ENCODE measurements around the gene METTL25. TPM values are rescaled to one million over a fixed set of nuclear protein-coding genes. Genes with fewer than 3 reads are reported as not detected.

METTL25 gene
- total and polyA plus RNA-seq, 4 donors: 4.4 to 22.2 (median 9.2) TPM

GRCh38 chr12:82436354-82436753, 78.0 kb downstream of the METTL25 start:
- DNase-seq: no peak
- ATAC-seq (ENCODE audit: low FRiP score): no peak
- H3K36me3 ChIP-seq (ENCODE audit: control insufficient read depth in 1 of 2, insufficient read depth in 2 of 2, low read length in 1 of 2): no peaks in the 10 kb centered on the region
- intact Hi-C loops (cut with DNase I): no loop called here
- H3K9me3 ChIP-seq (ENCODE audit: control insufficient read depth, low read length): no peaks in the 10 kb centered on the region
- peaks cover 0 to 3% of the 10 kb centered on the region in 2 donors for H3K4me1 ChIP-seq (ENCODE audit: control insufficient read depth in 1 of 2, insufficient read depth in 2 of 2, low read length in 2 of 2)
- H3K4me3 ChIP-seq (ENCODE audit: low read length in 2 of 2): no peak overlapping the region
- no peaks in the 10 kb centered on the region for H3K27me3 ChIP-seq (ENCODE audit: control insufficient read depth in 1 of 2, insufficient read depth in 2 of 2, low read length in 1 of 2)
- 88 to 89% methylated on average over 1 of the region's 1 CpG for WGBS, 2 donors
- H3K27ac ChIP-seq (ENCODE audit: low read depth in 1 of 2, low read length in 2 of 2): no peak overlapping the region

GRCh38 chr12:82437744-82438143, 79.4 kb downstream of the METTL25 start:
- H3K27me3 ChIP-seq (ENCODE audit: control insufficient read depth in 1 of 2, insufficient read depth in 2 of 2, low read length in 1 of 2): no peaks in the 10 kb centered on the region
- H3K9me3 ChIP-seq (ENCODE audit: control insufficient read depth, low read length): no peaks in the 10 kb centered on the region
- WGBS, 2 donors: 70 to 80% methylated on average over 3 of the region's 3 CpGs
- intact Hi-C loops (cut with DNase I): no loop called here
- ATAC-seq (ENCODE audit: low FRiP score) (no peak), DNase-seq (no peak)
- H3K27ac ChIP-seq (ENCODE audit: low read depth in 1 of 2, low read length in 2 of 2): no peak overlapping the region
- no peak overlapping the region for H3K4me3 ChIP-seq (ENCODE audit: low read length in 2 of 2)
- peaks cover 0 to 3% of the 10 kb centered on the region in 2 donors for H3K36me3 ChIP-seq (ENCODE audit: control insufficient read depth in 1 of 2, insufficient read depth in 2 of 2, low read length in 1 of 2)
- peaks cover 0 to 3% of the 10 kb centered on the region in 2 donors for H3K4me1 ChIP-seq (ENCODE audit: control insufficient read depth in 1 of 2, insufficient read depth in 2 of 2, low read length in 2 of 2)

- ATAC-seq (ENCODE audit: low FRiP score) (no peak), DNase-seq (no peak)
- WGBS, 2 donors: 56 to 69% methylated on average over 4 of the region's 4 CpGs
- H3K36me3 ChIP-seq (ENCODE audit: control insufficient read depth in 1 of 2, insufficient read depth in 2 of 2, low read length in 1 of 2): peaks cover 0 to 3% of the 10 kb centered on the region in 2 donors
- intact Hi-C loops (cut with DNase I): no loop called here
- peaks cover 0 to 3% of the 10 kb centered on the region in 2 donors for H3K4me1 ChIP-seq (ENCODE audit: control insufficient read depth in 1 of 2, insufficient read depth in 2 of 2, low read length in 2 of 2)
- H3K27ac ChIP-seq (ENCODE audit: low read depth in 1 of 2, low read length in 2 of 2): no peak overlapping the region
- no peaks in the 10 kb centered on the region for H3K27me3 ChIP-seq (ENCODE audit: control insufficient read depth in 1 of 2, insufficient read depth in 2 of 2, low read length in 1 of 2)
- no peak overlapping the region for H3K4me3 ChIP-seq (ENCODE audit: low read length in 2 of 2)
- no peaks in the 10 kb centered on the region for H3K9me3 ChIP-seq (ENCODE audit: control insufficient read depth, low read length)
Observed at GRCh38 chr12:82438356-82438755, 80.0 kb downstream of the METTL25 start.

DNA sequence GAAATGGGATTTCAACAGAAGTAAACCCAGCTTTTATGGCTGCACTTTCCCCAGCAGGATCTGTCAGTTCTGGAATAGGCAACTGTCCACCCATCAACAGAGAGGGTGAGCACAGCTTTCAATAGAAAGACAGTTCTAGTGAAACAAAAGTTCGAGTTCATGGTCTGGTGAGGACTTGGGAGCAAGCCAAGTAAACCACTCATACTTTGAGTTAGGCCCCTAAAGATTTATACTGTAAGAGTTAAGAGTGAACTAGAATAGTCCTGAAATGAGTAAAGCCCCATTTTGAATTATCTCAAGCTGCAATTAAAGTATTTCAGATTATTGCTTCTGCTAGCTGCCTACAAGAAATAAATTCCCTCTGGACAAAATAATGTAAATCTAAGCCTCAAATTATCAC, 82.6 kb downstream of the METTL25 start:
- no peak overlapping the region for H3K4me3 ChIP-seq (ENCODE audit: low read length in 2 of 2)
- no peak overlapping the region for H3K27ac ChIP-seq (ENCODE audit: low read depth in 1 of 2, low read length in 2 of 2)
- H3K36me3 ChIP-seq (ENCODE audit: control insufficient read depth in 1 of 2, insufficient read depth in 2 of 2, low read length in 1 of 2): peaks cover 0 to 3% of the 10 kb centered on the region in 2 donors
- no peak for ATAC-seq (ENCODE audit: low FRiP score)
- peaks cover 0 to 3% of the 10 kb centered on the region in 2 donors for H3K4me1 ChIP-seq (ENCODE audit: control insufficient read depth in 1 of 2, insufficient read depth in 2 of 2, low read length in 2 of 2)
- no peak for DNase-seq
- WGBS, 2 donors: 48 to 55% methylated on average over 1 of the region's 1 CpG
- intact Hi-C loops (cut with DNase I): no loop called here
- H3K27me3 ChIP-seq (ENCODE audit: control insufficient read depth in 1 of 2, insufficient read depth in 2 of 2, low read length in 1 of 2): no peaks in the 10 kb centered on the region
- no peaks in the 10 kb centered on the region for H3K9me3 ChIP-seq (ENCODE audit: control insufficient read depth, low read length)

DNA sequence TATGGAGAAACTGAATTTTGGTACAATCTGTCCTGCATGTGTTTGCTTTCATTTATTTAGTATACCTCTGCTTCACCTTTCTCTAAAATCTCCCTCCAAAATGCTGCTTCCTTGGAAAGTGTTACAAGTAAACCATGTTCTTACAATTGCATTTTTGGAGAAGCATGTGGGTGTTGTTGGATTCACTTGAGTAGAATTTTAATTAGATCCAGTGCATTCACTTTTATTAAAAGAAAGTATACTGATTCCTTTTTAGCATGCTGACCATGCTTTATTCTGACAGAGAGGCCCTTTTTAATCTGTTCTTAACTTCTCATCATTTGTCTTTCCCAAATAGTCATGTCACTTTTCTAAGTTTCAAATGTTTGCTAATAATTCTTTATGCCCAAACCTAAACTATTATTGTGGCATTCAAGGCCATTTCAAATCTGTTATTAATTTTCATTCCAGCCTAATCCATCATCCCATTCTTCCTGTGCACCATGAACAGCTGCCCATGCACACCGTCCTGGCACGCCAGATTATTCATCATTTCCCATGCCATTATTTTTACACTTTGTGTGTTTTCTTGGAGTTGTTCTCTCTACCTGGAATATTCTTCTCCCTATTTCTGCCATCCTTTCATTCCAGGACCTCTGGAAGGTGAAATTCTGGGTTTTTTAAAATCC, 90.7 kb downstream of the METTL25 start:
- H3K27me3 ChIP-seq (ENCODE audit: control insufficient read depth in 1 of 2, insufficient read depth in 2 of 2, low read length in 1 of 2): no peaks in the 10 kb centered on the region
- DNase-seq (no peak), ATAC-seq (ENCODE audit: low FRiP score) (no peak)
- no peak overlapping the region for H3K27ac ChIP-seq (ENCODE audit: low read depth in 1 of 2, low read length in 2 of 2)
- H3K9me3 ChIP-seq (ENCODE audit: control insufficient read depth, low read length): no peaks in the 10 kb centered on the region
- 66 to 69% methylated on average over 2 of the region's 2 CpGs for WGBS, 2 donors
- no peaks in the 10 kb centered on the region for H3K4me1 ChIP-seq (ENCODE audit: control insufficient read depth in 1 of 2, insufficient read depth in 2 of 2, low read length in 2 of 2)
- intact Hi-C loops (cut with DNase I): no loop called here
- no peaks in the 10 kb centered on the region for H3K36me3 ChIP-seq (ENCODE audit: control insufficient read depth in 1 of 2, insufficient read depth in 2 of 2, low read length in 1 of 2)
- no peak overlapping the region for H3K4me3 ChIP-seq (ENCODE audit: low read length in 2 of 2)

- ATAC-seq (ENCODE audit: low FRiP score): no peak
- WGBS, 2 donors: 92 to 93% methylated on average over 2 of the region's 2 CpGs
- no peaks in the 10 kb centered on the region for H3K9me3 ChIP-seq (ENCODE audit: control insufficient read depth, low read length)
- peaks cover 0 to 2% of the 10 kb centered on the region in 2 donors for H3K36me3 ChIP-seq (ENCODE audit: control insufficient read depth in 1 of 2, insufficient read depth in 2 of 2, low read length in 1 of 2)
- H3K27me3 ChIP-seq (ENCODE audit: control insufficient read depth in 1 of 2, insufficient read depth in 2 of 2, low read length in 1 of 2): no peaks in the 10 kb centered on the region
- H3K4me1 ChIP-seq (ENCODE audit: control insufficient read depth in 1 of 2, insufficient read depth in 2 of 2, low read length in 2 of 2): no peaks in the 10 kb centered on the region
- H3K4me3 ChIP-seq (ENCODE audit: low read length in 2 of 2): no peak overlapping the region
- no peak overlapping the region for H3K27ac ChIP-seq (ENCODE audit: low read depth in 1 of 2, low read length in 2 of 2)
- no peak for DNase-seq
- intact Hi-C loops (cut with DNase I): no loop called here
Observed at GRCh38 chr12:82456633-82457032, 98.3 kb downstream of the METTL25 start.

- no peaks in the 10 kb centered on the region for H3K27me3 ChIP-seq (ENCODE audit: control insufficient read depth in 1 of 2, insufficient read depth in 2 of 2, low read length in 1 of 2)
Observed at GRCh38 chr12:82458101-82458500, 99.8 kb downstream of the METTL25 start.

DNA sequence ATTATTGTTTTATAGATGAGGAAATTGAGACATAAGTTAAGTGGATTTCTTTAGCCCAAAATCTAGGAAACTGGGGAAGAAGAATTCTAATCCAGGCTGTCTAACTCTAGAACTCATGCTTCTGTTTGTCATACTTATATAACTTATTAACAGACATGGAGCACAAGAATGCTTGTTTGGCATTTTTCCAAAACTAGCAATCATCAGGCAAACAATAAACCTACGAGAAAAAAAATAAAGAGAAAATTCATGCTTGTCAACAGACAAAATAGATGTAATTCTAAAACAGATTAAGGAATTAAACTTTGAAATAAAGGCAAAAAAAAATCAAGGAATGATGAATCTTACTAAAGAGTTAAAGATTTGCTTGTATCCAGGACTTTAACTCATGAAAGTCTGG, 103.1 kb downstream of the METTL25 start:
- 36 to 62% methylated on average over 1 of the region's 1 CpG for WGBS, 2 donors
- Histone ChIP-seq H3K36me3 (ENCODE audit: control insufficient read depth in 1 of 2, insufficient read depth in 2 of 2, low read length in 1 of 2) (peaks cover 0 to 2% of the 10 kb centered on the region in 2 donors), H3K27ac (ENCODE audit: low read depth in 1 of 2, low read length in 2 of 2) (no peak overlapping the region), H3K4me1 (ENCODE audit: control insufficient read depth in 1 of 2, insufficient read depth in 2 of 2, low read length in 2 of 2) (no peaks in the 10 kb centered on the region), H3K27me3 (ENCODE audit: control insufficient read depth in 1 of 2, insufficient read depth in 2 of 2, low read length in 1 of 2) (no peaks in the 10 kb centered on the region), H3K4me3 (ENCODE audit: low read length in 2 of 2) (no peak overlapping the region), H3K9me3 (ENCODE audit: control insufficient read depth, low read length) (no peaks in the 10 kb centered on the region)
- intact Hi-C loops (cut with DNase I): no loop called here
- ATAC-seq (ENCODE audit: low FRiP score) (no peak), DNase-seq (no peak)

More at GRCh38 chr12:82458101-82458500, 99.8 kb downstream of the METTL25 start:
- H3K4me3 ChIP-seq (ENCODE audit: low read length in 2 of 2): no peak overlapping the region
- intact Hi-C loops (cut with DNase I): no loop called here
- DNase-seq: no peak
- ATAC-seq (ENCODE audit: low FRiP score): no peak
- WGBS, 2 donors: 81 to 93% methylated on average over 1 of the region's 1 CpG
- H3K4me1 ChIP-seq (ENCODE audit: control insufficient read depth in 1 of 2, insufficient read depth in 2 of 2, low read length in 2 of 2): no peaks in the 10 kb centered on the region
- peaks cover 0 to 2% of the 10 kb centered on the region in 2 donors for H3K36me3 ChIP-seq (ENCODE audit: control insufficient read depth in 1 of 2, insufficient read depth in 2 of 2, low read length in 1 of 2)
- H3K9me3 ChIP-seq (ENCODE audit: control insufficient read depth, low read length): no peaks in the 10 kb centered on the region
- no peak overlapping the region for H3K27ac ChIP-seq (ENCODE audit: low read depth in 1 of 2, low read length in 2 of 2)

GRCh38 chr12:82461836-82462235, 103.5 kb downstream of the METTL25 start:
- no peak overlapping the region for H3K27ac ChIP-seq (ENCODE audit: low read depth in 1 of 2, low read length in 2 of 2)
- ATAC-seq (ENCODE audit: low FRiP score): no peak
- H3K27me3 ChIP-seq (ENCODE audit: control insufficient read depth in 1 of 2, insufficient read depth in 2 of 2, low read length in 1 of 2): no peaks in the 10 kb centered on the region
- H3K4me3 ChIP-seq (ENCODE audit: low read length in 2 of 2): no peak overlapping the region
- no peak for DNase-seq
- peaks cover 0 to 2% of the 10 kb centered on the region in 2 donors for H3K36me3 ChIP-seq (ENCODE audit: control insufficient read depth in 1 of 2, insufficient read depth in 2 of 2, low read length in 1 of 2)
- 66 to 89% methylated on average over 3 of the region's 3 CpGs for WGBS, 2 donors
- H3K9me3 ChIP-seq (ENCODE audit: control insufficient read depth, low read length): no peaks in the 10 kb centered on the region
- no peaks in the 10 kb centered on the region for H3K4me1 ChIP-seq (ENCODE audit: control insufficient read depth in 1 of 2, insufficient read depth in 2 of 2, low read length in 2 of 2)
- intact Hi-C loops (cut with DNase I): no loop called here

All from aorta (tissue), 5 donors.